Hematopoietic multipotent progenitor cell (in vitro differentiated cells): ENCODE results near the gene MAP4K5. TPM values are rescaled to one million over a fixed set of nuclear protein-coding genes. Genes with fewer than 3 reads are reported as not detected.

Experiments used
- DNase-seq, 3 donors: peaks; one replicate each; pipeline ENCODE4 v3.0.0-alpha.2; 2011 to 2015; ENCODE audit warnings: low read depth in 2 of 3, low spot score in 2 of 3
- small RNA-seq: library from RNA; depleted of rRNA; stranded (forward); fragments of <200 nt; gene quantifications from one replicate; pipeline ENCODE3, GENCODE V24; 2012
- total RNA-seq: library from RNA; depleted of rRNA; stranded (reverse); fragments of >200 nt; gene quantifications from one replicate; pipeline ENCODE4 v1.2.3, GENCODE V29; 2012

MAP4K5 gene
- total RNA-seq, 1 donor: 64.4 TPM

DNA sequence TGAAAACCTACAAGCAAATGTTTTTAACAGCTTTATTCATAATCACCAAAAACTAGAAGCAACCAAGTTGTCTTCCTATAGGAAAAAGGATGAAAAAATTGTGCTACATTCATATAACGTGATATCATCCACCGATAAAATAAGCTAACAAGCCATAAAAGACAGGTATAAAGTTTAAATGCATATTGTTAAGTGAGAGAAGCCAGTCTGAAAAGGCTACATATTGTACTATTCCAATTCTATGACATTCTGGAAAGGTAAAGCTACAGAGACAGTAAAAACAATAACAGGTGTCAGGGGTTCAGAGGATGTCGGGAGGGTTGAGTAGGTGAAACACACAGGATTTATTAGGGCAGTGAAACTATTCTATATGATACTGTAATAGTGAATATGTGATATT is 158.4 kb downstream of the MAP4K5 start:
- no peak for DNase-seq

DNA sequence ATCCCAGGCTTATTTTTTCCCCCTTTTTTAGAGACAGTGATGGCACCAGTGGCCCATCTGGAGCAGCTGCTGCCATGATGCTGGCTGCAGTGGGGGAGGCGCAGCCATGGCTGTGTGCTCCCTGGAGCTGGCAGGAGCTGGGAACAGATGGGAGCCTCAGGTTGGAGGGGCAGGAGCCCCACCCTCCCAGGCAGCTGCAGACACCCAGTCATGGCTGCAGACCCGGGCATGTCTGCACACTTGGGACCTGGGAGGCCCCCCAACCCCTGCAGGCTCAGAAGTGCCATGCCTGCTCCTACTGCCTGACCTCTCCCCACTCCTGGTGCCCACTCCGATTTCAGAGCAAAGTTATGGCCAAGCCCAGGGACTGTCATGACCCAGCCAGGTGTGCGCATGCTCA is 160.8 kb downstream of the MAP4K5 start:
- DNase-seq: no peak

Small RNA genes within 50 kb of the gene (small RNA-seq; reads per million reads assigned to genes)
- not detected for gene RF00019
- not detected for gene SNRPGP1

Other genes starting within 250 kb of the MAP4K5 start
- gene L2HGDH, start 220.3 kb downstream of the MAP4K5 start, total RNA-seq: 4.0 TPM
- 16.7 TPM for gene DMAC2L, start 220.2 kb downstream of the MAP4K5 start, total RNA-seq
- gene CDKL1, start 135.7 kb downstream of the MAP4K5 start, total RNA-seq: 6.5 TPM
- gene ATL1, start 27.6 kb upstream of the MAP4K5 start, total RNA-seq: 11.0 TPM
- gene SAV1, start 135.7 kb upstream of the MAP4K5 start, total RNA-seq: 10.5 TPM